ENCODE results near the gene PUSL1. TPM values are rescaled to one million over a fixed set of nuclear protein-coding genes. Genes with fewer than 3 reads are reported as not detected.

Gene PUSL1
- total RNA-seq, 4 donors from 2014 or later, result 20.0 to 52.5 (median 33.2) TPM

DNA sequence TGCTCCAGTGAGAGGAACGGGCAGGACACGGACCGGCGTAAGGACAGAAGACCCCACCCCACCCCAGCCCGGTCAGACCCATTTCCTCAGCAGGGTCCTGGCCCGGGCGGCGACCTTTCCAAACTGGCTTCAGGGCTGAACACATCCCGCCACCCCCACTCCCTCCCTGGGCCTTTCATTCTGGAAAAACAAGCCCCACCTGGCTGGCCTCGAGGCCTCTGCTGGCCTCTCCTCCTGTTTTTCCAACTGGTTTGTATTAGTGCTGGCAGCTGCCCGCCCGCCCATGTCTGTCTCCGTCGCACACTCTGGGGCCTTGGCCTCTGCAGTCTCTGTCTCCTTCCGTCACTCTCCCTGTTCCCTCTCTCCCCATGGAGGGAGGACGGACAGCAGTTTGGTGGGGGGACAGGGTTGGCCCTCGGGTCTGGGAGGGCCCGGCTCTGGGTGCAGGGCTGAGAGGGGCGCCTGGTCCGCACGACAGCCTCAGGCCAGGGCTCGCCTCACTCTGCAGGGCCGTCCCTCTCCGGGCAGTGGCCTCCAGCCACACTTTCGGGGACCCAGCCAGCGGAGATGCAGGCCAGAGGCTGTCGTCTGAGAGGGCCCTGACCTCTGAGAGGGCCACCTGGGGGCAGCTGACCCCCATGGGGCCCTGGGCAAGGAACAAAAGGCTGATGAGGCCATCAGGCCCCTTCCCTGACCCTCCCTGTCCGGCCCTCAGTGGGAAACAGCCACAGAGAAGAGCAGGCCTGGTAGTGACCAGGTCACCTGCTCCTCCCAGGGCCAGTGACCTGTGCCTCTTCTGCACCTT is 51.5 kb downstream of the PUSL1 start:
- Histone ChIP-seq H3K4me1 (peaks cover 31 to 75% (median 37%) of the 10 kb centered on the region in 3 donors), H3K9me3 (no peaks in the 10 kb centered on the region), H3K27ac (peak overlapping the region; percentile 65 to 92 (median 85)), H3K27me3 (peaks cover 0 to 68% (median 4%) of the 10 kb centered on the region in 4 donors), H3K4me3 (peak overlapping the region in 1 of 4 donors; percentile 12), H3K36me3 (no peaks in the 10 kb centered on the region)
- TF ChIP-seq CTCF (IDR thresholded peaks at IDR 0.05) (no peak), POLR2A (IDR thresholded peaks at IDR 0.05) (no peak)
- WGBS, 2 donors, result 30 to 43% methylated on average over 6 to 7 of the region's 28 CpGs
- intact Hi-C loops (cut with DNase I), result no loop called here
- no peak for DNase-seq

DNA sequence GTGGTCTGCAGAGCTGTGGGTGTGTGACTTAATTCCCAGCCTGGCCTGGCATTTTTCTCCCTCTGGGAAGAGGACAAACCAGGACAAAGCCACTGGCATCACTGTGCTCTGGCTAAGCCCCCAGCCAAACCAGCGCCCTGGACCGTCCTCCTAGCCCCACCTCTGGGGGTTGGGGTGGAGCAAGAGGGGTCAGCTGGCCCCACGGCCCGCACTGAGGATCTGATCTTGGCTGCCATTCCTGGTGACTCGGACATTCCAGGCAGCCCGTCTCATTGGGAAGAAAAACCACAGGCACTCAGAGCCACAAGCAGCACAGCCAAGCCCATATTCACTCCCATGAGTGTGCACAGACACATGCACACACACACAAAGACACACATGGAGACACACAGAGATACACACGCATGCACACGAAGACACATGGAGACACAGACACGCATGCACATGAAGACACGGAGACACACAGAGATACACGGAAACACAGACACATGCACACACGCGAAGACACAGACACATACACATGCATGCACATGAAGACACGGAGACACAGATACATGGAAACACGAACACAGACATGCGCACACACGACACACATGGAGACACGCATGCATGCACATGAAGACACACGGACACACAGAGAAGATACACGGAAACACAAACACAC is 52.2 kb downstream of the PUSL1 start:
- no peak for TF ChIP-seq POLR2A (IDR thresholded peaks at IDR 0.05)
- Histone ChIP-seq H3K4me1 (peaks cover 23 to 67% (median 37%) of the 10 kb centered on the region in 3 donors), H3K36me3 (no peaks in the 10 kb centered on the region), H3K9me3 (no peaks in the 10 kb centered on the region), H3K27me3 (peaks cover 0 to 60% (median under 1%) of the 10 kb centered on the region in 4 donors), H3K27ac (peak overlapping the region; percentile 65 to 92 (median 85)), H3K4me3 (no peak overlapping the region)
- WGBS, 2 donors, result 77 to 80% methylated on average over 14 of the region's 20 CpGs
- intact Hi-C loops (cut with DNase I), result no loop called here
- DNase-seq, result no peak

Small RNA genes lying within 50 kb of the gene (small RNA-seq; reads per million reads assigned to genes)
- 0 to 50.8 (median 0.16) reads per million in 4 donors for gene MIR6726

Other genes starting within 250 kb of the PUSL1 start
- gene RNF223, start 234.3 kb upstream of the PUSL1 start, total RNA-seq, result 10 to 100 TPM; 11.8 to 25.3 (median 12.3) TPM
- gene C1orf159, start 192.5 kb upstream of the PUSL1 start, total RNA-seq, result 10 to 100 TPM in 3 of 4 donors, 1 to 10 TPM in 1; 6.9 to 19.6 (median 14.7) TPM
- gene TTLL10, start 134.7 kb upstream of the PUSL1 start, total RNA-seq, result under 1 TPM in 2 of 4 donors, not detected in 2; 0.19 to 0.44 TPM
- 10 to 100 TPM in 1 of 4 donors, 1 to 10 TPM in 3; 2.0 to 21.0 (median 2.8) TPM for gene TNFRSF18, start 102.0 kb upstream of the PUSL1 start, total RNA-seq
- 1 to 10 TPM in 1 of 4 donors, under 1 TPM in 2, not detected in 1; 0.40 to 1.3 (median 0.57) TPM for gene TNFRSF4, start 94.4 kb upstream of the PUSL1 start, total RNA-seq
- 10 to 100 TPM; 65.0 to 75.4 (median 67.6) TPM for gene SDF4, start 76.6 kb upstream of the PUSL1 start, total RNA-seq
- 10 to 100 TPM; 13.5 to 17.5 (median 15.6) TPM for gene B3GALT6, start 76.4 kb upstream of the PUSL1 start, total RNA-seq
- 1 to 10 TPM in 2 of 4 donors, under 1 TPM in 1, not detected in 1; 0.79 to 3.0 (median 1.7) TPM for gene C1QTNF12, start 61.9 kb upstream of the PUSL1 start, total RNA-seq
- gene UBE2J2, start 34.7 kb upstream of the PUSL1 start, total RNA-seq, result 10 to 100 TPM; 32.6 to 54.3 (median 42.5) TPM
- gene SCNN1D, start 28.2 kb upstream of the PUSL1 start, total RNA-seq, result 1 to 10 TPM; 1.1 to 8.3 (median 1.5) TPM
- gene ACAP3, start 667 bp upstream of the PUSL1 start, total RNA-seq, result 10 to 100 TPM; 36.4 to 66.7 (median 56.9) TPM
- 10 to 100 TPM; 61.5 to 82.0 (median 63.6) TPM for gene INTS11, start 16.1 kb downstream of the PUSL1 start, total RNA-seq
- gene CPTP, start 16.2 kb downstream of the PUSL1 start, total RNA-seq, result 10 to 100 TPM; 27.7 to 75.2 (median 33.4) TPM
- gene TAS1R3, start 22.7 kb downstream of the PUSL1 start, total RNA-seq, result under 1 TPM; 0.13 to 0.57 (median 0.30) TPM
- gene DVL1, start 40.8 kb downstream of the PUSL1 start, total RNA-seq, result 100 to 1,000 TPM in 1 of 4 donors, 10 to 100 TPM in 3; 63.5 to 111 (median 88.0) TPM
- gene MXRA8, start 50.0 kb downstream of the PUSL1 start, total RNA-seq, result 10 to 100 TPM in 2 of 4 donors, 1 to 10 TPM in 1, under 1 TPM in 1; 0.45 to 33.8 (median 12.8) TPM
- gene AURKAIP1, start 66.6 kb downstream of the PUSL1 start, total RNA-seq, result 100 to 1,000 TPM in 3 of 4 donors, 10 to 100 TPM in 1; 92.7 to 134 (median 123) TPM
- gene CCNL2, start 90.7 kb downstream of the PUSL1 start, total RNA-seq, result 100 to 1,000 TPM in 2 of 4 donors, 10 to 100 TPM in 2; 42.5 to 213 (median 104) TPM
- 100 to 1,000 TPM in 3 of 4 donors, 10 to 100 TPM in 1; 98.0 to 157 (median 116) TPM for gene MRPL20, start 98.7 kb downstream of the PUSL1 start, total RNA-seq
- gene ANKRD65, start 112.7 kb downstream of the PUSL1 start, total RNA-seq, result 10 to 100 TPM in 2 of 4 donors, 1 to 10 TPM in 2; 4.7 to 28.3 (median 14.4) TPM
- gene VWA1, start 127.1 kb downstream of the PUSL1 start, total RNA-seq, result 10 to 100 TPM; 20.0 to 55.0 (median 34.6) TPM
- gene ATAD3C, start 141.1 kb downstream of the PUSL1 start, total RNA-seq, result under 1 TPM; under 0.01 to 1.00 (median 0.28) TPM
- gene ATAD3B, start 163.2 kb downstream of the PUSL1 start, total RNA-seq, result 10 to 100 TPM in 3 of 4 donors, 1 to 10 TPM in 1; 9.9 to 40.1 (median 24.1) TPM
- gene ATAD3A, start 203.6 kb downstream of the PUSL1 start, total RNA-seq, result 10 to 100 TPM; 27.0 to 53.8 (median 32.6) TPM
- 1 to 10 TPM in 1 of 4 donors, not detected in 3; 2.7 TPM for gene TMEM240, start 232.0 kb downstream of the PUSL1 start, total RNA-seq